K562 treated with DMSO at 1 percent for 24 hours (cell line): ENCODE measurements around the gene PMVK. TPM values are rescaled to one million over a fixed set of nuclear protein-coding genes. Genes with fewer than 3 reads are reported as not detected.

Experiments used
- total RNA-seq: library from RNA; unstranded; fragments of 300-600 nt; gene quantifications from 2 replicates; pipeline ENCODE4 v1.2.3, GENCODE V29; 2022; ENCODE audit warnings: low read depth; ENCODE audit not compliant: insufficient read depth

Gene PMVK
- total RNA-seq = 22.5 and 25.3 TPM in 2 replicates

DNA sequence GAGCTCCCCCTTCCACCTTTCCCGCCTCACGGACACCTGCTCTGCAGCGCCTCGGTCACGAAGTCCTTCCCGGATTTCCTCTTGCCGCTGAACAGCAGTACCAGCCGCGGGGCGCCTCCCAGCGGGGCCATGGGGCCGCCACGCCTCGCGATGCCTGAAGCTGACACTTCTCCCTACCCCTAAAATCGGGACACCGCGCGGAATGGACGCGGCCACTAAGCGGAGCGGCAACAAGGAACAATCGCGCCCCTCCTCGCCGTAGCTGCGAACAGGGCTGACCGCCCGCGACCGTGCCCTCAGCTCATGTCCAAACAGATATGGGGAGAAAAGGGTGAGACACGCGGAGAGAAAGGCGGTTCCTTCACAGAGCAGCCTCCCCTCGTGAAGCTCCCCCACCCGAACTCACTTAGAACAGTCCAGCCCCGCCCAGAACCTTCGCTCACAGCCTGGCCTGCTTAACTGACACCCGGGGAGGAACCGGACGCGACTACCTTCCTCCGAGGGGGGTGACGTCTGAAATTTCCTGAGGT lies at the start of gene PMVK:
PMVK (minus strand) TSS at position 165 of the 530 bp plus-strand sequence; CDS start at position 131, 34 bp downstream.

DNA sequence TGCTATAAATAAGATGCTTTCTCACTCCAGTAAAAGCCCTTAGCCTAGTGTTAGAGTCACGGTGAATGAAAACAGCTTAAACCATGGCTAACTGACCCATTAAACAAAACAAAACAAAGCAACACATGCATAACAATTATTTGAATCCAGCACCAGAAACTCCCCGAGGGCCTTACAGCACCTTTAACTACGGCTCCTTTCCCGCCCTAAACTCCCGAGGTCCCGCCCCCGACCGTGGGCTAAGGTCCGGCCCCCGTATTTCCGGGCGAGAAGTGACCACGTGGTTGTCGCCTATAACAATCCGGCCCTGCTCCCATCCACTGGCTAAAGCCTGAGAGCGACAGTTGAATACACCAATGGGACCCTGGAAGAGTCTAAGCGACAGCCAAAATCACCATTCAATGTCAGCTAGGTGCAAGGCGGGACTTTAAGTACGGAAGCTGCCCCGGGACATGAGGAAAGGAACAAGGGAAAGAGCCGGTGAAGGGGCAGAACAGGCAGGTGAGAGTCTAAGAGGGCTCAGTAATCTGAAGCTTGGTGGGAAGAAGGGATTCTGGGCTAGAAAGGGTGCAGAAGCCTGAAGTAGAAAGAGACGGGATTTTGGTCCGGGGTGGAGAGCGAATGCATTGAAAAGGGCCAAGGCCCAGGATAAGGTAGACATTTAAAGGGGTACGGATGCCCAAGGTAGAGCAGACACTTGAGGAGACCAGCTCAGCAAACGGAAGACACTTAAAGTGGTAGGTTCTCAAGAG lies 46.6 kb upstream of the PMVK start, which contains the start of gene FLAD1:
FLAD1 (plus strand) TSS at position 448 of the 752 bp plus-strand sequence. CDS start 351 bp downstream, outside the sequence.

DNA sequence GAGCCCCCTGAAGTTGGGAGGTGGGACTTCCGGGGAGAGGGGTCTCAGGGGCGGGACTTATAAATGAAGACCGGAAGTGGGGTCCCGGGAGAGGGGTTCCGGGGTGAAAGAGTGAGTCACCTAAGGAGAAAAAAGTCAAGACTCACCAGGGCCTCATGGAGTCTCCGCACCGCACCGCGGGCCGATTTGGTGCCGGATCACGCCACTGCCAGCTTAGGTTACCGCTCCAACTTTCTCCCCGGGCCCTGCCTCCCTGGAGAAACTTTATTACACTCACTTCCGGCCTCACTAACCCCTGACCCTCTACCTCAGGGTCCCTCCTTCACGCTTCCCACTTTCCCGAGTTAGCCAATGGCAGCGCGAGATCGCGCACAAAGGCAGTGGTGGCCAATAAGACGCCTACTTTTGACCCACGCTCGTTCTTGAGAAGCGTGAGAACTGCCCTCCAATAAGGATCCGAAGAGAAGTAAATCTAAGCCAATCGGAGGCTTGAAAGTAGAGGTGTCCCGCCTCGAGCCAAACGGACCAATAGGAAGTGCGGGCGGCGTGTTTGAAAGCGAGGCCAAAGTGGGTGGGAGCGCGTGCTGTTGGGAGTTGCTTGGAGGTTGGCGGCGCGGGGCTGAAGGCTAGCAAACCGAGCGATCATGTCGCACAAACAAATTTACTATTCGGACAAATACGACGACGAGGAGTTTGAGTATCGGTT lies 37.7 kb upstream of the PMVK start, which contains the start of gene CKS1B:
CKS1B (plus strand) TSS at position 580 of the 706 bp plus-strand sequence; CDS start at position 645, 65 bp downstream.

DNA sequence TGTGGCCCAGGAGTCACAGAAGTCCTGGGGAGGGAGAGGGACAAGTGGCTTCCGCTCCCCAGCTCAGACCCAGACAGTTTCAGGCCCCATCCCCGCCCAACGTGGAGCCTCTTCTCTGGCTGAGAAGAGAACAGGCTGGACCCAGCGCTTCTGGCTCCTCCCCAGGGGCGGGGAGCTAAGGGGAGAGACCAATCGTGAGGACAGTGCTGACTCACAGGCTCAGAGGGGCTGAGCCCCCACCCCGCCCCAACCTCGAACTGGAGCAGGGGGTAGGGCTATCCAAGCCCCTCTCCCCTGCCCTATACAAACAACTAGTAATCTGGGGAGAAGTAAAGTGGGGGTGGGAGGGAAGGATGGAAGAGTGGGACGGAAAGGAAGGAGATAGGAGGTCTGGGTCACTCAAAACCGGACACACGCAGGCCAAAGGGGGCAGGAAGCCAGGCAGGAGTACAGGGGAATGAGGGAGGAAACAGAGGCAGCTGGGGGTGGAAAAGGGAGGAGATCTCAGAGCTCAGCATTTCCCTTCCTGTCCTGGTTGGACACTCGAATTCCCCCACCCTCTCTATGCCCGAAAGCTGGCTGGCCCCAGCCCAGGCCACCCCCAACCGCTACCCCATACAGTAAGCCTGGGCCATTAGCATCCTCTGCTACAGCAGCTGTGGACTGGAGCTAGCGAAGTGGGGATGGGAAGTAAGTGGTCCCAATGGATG lies 34.3 kb upstream of the PMVK start, which contains the start of gene SHC1:
SHC1 (minus strand) TSS at position 117 of the 710 bp plus-strand sequence. CDS start 221 bp downstream, outside the sequence.

DNA sequence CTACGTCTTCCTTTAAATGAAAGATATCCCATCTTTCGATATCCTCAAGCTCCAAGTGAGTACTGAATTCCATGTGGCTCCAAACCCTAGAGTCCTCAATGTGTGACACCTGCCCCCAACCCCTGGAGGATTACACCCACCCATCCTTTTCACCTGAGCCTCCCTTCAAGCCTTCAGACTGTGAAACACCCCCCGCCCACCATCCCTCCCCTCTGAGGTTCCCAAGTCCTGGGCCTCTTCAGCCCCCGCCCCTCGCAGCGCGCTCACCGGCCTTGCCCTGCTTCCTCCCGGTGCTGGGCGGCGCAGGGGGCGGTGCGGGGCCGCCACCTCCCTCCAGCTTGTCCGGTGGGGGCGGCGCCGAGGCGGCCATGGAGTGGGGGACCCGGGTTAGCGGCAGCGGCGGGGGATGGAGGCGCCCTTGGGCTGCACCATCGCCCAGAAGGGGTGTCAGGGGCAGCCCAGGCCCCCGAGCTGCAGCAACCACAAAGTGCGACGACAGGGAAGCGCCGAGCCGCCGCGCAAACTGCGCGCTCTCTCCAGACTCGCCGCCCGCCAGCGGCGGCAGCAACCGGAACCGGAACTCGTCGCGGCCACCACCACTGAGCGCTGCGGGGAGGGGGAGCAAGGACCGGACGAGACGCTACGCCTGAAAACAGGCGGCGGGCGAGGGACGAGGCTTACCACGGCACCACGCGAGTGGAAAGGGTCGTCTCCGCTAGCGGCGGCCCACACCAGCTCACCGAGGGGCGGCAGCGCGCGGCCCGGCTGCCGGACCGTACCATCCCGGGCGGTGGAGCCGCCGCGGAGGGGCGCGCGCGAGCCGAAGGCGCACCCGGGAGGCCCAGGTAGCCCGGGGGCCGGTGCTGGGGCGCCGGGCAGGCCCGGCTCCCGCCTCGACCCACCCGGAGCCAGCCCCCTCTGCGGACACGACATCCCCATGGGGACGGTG lies 25.0 kb upstream of the PMVK start, which contains the start of gene PYGO2:
PYGO2 (minus strand) TSS at position 576 of the 949 bp plus-strand sequence; CDS start at position 370, 206 bp downstream.

DNA sequence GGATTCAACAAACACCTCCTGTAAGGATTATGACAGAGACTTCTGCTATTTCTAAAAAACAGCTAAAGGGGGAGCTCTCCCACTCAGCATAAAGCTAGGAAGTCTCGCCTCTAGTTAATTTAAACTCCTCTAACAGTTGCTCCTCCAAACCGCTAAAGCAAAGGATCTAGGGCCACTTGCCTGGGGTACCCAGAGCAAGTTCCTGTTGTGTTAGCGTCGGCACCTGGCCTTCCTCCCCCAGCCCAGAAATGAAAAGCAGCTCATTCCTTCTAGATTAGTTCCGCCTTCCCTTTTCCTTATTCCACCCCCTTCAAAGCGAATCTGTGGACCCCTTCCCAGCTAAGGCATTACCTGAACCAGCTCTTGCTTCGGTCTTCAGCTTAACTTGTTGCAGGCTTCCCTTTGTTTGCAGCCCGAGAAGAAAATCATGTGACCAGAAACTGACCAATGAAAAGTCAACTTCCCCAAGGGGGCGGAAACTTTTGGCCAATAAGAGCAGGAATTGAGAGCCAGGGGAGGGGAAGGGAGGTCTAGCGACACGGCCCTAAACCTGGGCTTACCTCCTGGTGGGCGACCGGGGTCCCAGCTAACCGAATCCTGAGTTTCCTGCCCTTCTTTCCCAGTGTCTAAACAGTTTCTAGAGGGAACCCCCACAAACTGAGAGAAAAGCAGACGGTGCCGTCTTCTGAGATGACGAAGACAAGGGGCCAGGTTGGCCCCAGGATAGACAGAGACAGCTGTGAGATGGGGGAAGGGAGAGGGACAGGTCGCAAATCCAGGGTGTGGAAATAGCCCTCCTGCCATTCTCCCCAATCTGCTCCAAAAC lies 19.4 kb upstream of the PMVK start, which contains the start of gene PBXIP1:
PBXIP1 (minus strand) TSS at position 382 of the 826 bp plus-strand sequence. CDS start 2,378 bp downstream, outside the sequence.

Other genes with a start within 250 kb of the PMVK start
- gene KCNN3, start 66.4 kb downstream of the PMVK start, total RNA-seq = 0.02 TPM in 1 of 2 replicates, not detected in the other
- 22.6 and 23.0 TPM in 2 replicates for gene PBXIP1, start 19.4 kb upstream of the PMVK start, total RNA-seq
- gene PYGO2, start 25.1 kb upstream of the PMVK start, total RNA-seq = 49.1 and 50.8 TPM in 2 replicates
- 53.7 and 61.2 TPM in 2 replicates for gene SHC1, start 34.0 kb upstream of the PMVK start, total RNA-seq
- gene CKS1B, start 38.0 kb upstream of the PMVK start, total RNA-seq = 334 and 346 TPM in 2 replicates
- 45.3 and 54.6 TPM in 2 replicates for gene FLAD1, start 46.6 kb upstream of the PMVK start, total RNA-seq
- not detected in 2 replicates for gene LENEP, start 56.9 kb upstream of the PMVK start, total RNA-seq
- 41.9 and 50.3 TPM in 2 replicates for gene ZBTB7B, start 66.1 kb upstream of the PMVK start, total RNA-seq
- gene DCST2, start 97.1 kb upstream of the PMVK start, total RNA-seq = 0.68 and 2.1 TPM in 2 replicates
- not detected in 2 replicates for gene DCST1, start 97.1 kb upstream of the PMVK start, total RNA-seq
- gene ADAM15, start 114.6 kb upstream of the PMVK start, total RNA-seq = 60.0 and 63.6 TPM in 2 replicates
- 16.7 and 17.6 TPM in 2 replicates for gene EFNA4, start 127.0 kb upstream of the PMVK start, total RNA-seq
- 5.8 and 5.9 TPM in 2 replicates for gene EFNA3, start 142.1 kb upstream of the PMVK start, total RNA-seq
- gene EFNA1, start 191.2 kb upstream of the PMVK start, total RNA-seq = 4.9 and 5.8 TPM in 2 replicates
- 107 and 111 TPM in 2 replicates for gene SLC50A1, start 199.1 kb upstream of the PMVK start, total RNA-seq
- gene DPM3, start 203.8 kb upstream of the PMVK start, total RNA-seq = 97.5 and 132 TPM in 2 replicates
- gene KRTCAP2, start 236.6 kb upstream of the PMVK start, total RNA-seq = 319 and 328 TPM in 2 replicates
- gene TRIM46, start 237.1 kb upstream of the PMVK start, total RNA-seq = not detected in 2 replicates